ENCODE data around the gene LTB4R. TPM values are rescaled to one million over a fixed set of nuclear protein-coding genes. Genes with fewer than 3 reads are reported as not detected.

The LTB4R gene
- total and polyA plus RNA-seq, 9 of the 15 experiments (the other 6 are each of a cell fraction or from before 2014, with no cell fraction given): 0.38 to 10.5 (median 2.8) TPM

GRCh38 chr14:24310265-24310645 lies 1.0 kb upstream of the LTB4R start:
- no peaks in the 10 kb centered on the region for H3K79me2 ChIP-seq (ENCODE audit: control insufficient read depth, insufficient read depth, low read length)
- no peak overlapping the region for H3K4me2 ChIP-seq (ENCODE audit: insufficient read depth, low read length)
- intact Hi-C loops (cut with micrococcal nuclease) (no loop called here), in situ Hi-C loops (cut with MboI) (no loop called here)
- POLR2A ChIA-PET: no interaction called here
- ATAC-seq (no peak), DNase-seq (ENCODE audit: extremely low read depth in 1 of 4, low spot score in 3 of 4) (no peak), FAIRE-seq (no peak)
- peaks cover 46% of the 10 kb centered on the region; the same call in 2 of the 3 replicates for H3K36me3 ChIP-seq (ENCODE audit: control insufficient read depth, insufficient read depth, low read length)
- no peaks in the 10 kb centered on the region for H3K9me3 ChIP-seq (replicated peaks; ENCODE audit: control insufficient read depth, insufficient read depth, low read depth, low read length)
- no peaks in the 10 kb centered on the region for H4K20me1 ChIP-seq (replicated peaks; ENCODE audit: control insufficient read depth, insufficient read depth, low read length)
- WGBS (ENCODE audit: insufficient coverage, low coverage, missing lambda C conversion rate): 93% methylated on average over 3 of the region's 5 CpGs
- CTCF ChIA-PET (ENCODE audit: low intra/inter-chr PET ratio): no interaction called here
- H3K9ac ChIP-seq (ENCODE audit: insufficient read depth in 1 of 2, low read depth in 2 of 2, low read length in 2 of 2): no peak overlapping the region
- peaks cover 4 to 6% of the 10 kb centered on the region in 2 experiments; a peak in 4 of 5 replicates for H3K4me1 ChIP-seq (replicated peaks in 1 of 2; ENCODE audit: control insufficient read depth in 2 of 2, insufficient read depth in 2 of 2, low read length in 2 of 2)
- H3K9me1 ChIP-seq (ENCODE audit: control insufficient read depth, insufficient read depth, low read length): no peaks in the 10 kb centered on the region
- H2AFZ ChIP-seq (ENCODE audit: low read depth, low read length): no peak overlapping the region
- TF ChIP-seq PRDM10 (IDR thresholded peaks at IDR 0.05; ENCODE audit: partially characterized antibody) (peak; percentile 35), CREM (IDR thresholded peaks at IDR 0.05; ENCODE audit: low read depth) (no peak), ZNF133 (CRISPR knock-in tag; IDR thresholded peaks at IDR 0.05) (no peak), ZNF174 (CRISPR knock-in tag; IDR thresholded peaks at IDR 0.05) (no peak), BDP1 (IDR thresholded peaks at IDR 0.05; ENCODE audit: insufficient read depth, insufficient read length) (no peak), TCFL5 (CRISPR knock-in tag; conservative IDR thresholded peaks at IDR 0.05) (no peak), RHOXF2B (CRISPR knock-in tag; conservative IDR thresholded peaks at IDR 0.05) (no peak), HMG20B (CRISPR knock-in tag; IDR thresholded peaks at IDR 0.05) (no peak)
- H3K27ac ChIP-seq (ENCODE audit: extremely low read depth, low read depth, low read length): no peak overlapping the region
- BruUV-seq (replicated peaks): no TSS peak
- no peak overlapping the region for H3K4me3 ChIP-seq
- no peaks in the 10 kb centered on the region for H3K27me3 ChIP-seq (ENCODE audit: control insufficient read depth in 2 of 2, insufficient read depth in 2 of 2, low read length in 2 of 2)

Measured in K562 (cell line).